ENCODE data around the gene FBXO45. TPM values are rescaled to one million over a fixed set of nuclear protein-coding genes. Genes with fewer than 3 reads are reported as not detected.

Gene FBXO45
- total RNA-seq, 1 donor from 2014 or later, result 0.64 TPM

DNA sequence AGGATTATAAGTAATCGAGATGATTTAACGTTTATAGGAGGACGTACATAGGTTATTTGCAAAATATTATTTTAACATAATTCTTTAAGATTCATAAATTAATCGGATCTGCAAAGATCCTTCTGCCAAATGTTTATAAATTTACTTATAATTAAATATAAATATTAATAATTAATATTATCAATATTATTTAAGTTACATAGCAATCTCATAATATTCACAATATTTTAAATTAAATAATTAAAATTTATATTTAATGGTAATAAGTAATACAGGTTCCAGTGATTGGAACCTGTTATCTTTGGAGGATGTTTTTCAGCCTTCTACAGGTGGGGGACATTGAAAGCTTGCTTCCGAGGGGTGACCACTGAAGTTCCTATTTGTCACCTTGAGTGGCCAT lies 16.2 kb upstream of the FBXO45 start:
- H3K4me1 ChIP-seq, result no peaks in the 10 kb centered on the region
- no peaks in the 10 kb centered on the region for H3K9me3 ChIP-seq
- H3K4me3 ChIP-seq, result no peak overlapping the region
- TF ChIP-seq, protein P1, sequence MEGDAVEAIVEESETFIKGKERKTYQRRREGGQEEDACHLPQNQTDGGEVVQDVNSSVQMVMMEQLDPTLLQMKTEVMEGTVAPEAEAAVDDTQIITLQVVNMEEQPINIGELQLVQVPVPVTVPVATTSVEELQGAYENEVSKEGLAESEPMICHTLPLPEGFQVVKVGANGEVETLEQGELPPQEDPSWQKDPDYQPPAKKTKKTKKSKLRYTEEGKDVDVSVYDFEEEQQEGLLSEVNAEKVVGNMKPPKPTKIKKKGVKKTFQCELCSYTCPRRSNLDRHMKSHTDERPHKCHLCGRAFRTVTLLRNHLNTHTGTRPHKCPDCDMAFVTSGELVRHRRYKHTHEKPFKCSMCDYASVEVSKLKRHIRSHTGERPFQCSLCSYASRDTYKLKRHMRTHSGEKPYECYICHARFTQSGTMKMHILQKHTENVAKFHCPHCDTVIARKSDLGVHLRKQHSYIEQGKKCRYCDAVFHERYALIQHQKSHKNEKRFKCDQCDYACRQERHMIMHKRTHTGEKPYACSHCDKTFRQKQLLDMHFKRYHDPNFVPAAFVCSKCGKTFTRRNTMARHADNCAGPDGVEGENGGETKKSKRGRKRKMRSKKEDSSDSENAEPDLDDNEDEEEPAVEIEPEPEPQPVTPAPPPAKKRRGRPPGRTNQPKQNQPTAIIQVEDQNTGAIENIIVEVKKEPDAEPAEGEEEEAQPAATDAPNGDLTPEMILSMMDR (IDR thresholded peaks at IDR 0.05), result no peak
- no peaks in the 10 kb centered on the region for H3K27me3 ChIP-seq
- no peak for DNase-seq (ENCODE audit: low spot score in 2 of 2)
- no peaks in the 10 kb centered on the region for H3K36me3 ChIP-seq
- H3K27ac ChIP-seq, result no peak overlapping the region
- intact Hi-C loops (cut with DNase I), result no loop called here

DNA sequence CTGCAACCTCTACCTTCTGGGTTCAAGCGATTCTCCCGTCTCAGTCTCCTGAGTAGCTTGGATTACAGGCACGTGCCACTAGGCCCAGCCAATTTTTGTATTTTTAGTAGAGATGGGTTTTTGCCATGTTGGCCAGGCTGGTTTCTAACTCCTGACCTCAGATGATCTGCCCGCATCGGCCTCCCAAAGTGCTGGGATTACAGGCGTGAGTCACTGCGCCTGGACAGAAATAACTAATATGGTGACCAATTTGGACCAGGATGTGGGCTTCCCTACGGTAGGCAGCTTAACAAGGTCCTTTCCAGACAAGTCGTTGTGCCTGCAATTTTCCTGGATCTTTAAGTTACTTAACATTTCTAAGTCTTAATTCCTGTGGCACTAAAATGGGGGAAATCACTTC lies 14.9 kb upstream of the FBXO45 start:
- Histone ChIP-seq H3K4me3 (no peak overlapping the region), H3K27ac (no peak overlapping the region), H3K9me3 (no peaks in the 10 kb centered on the region), H3K27me3 (no peaks in the 10 kb centered on the region), H3K4me1 (no peaks in the 10 kb centered on the region), H3K36me3 (no peaks in the 10 kb centered on the region)
- DNase-seq (ENCODE audit: low spot score in 2 of 2), result no peak
- TF ChIP-seq, protein P1 (IDR thresholded peaks at IDR 0.05), result no peak
- intact Hi-C loops (cut with DNase I), result no loop called here

DNA sequence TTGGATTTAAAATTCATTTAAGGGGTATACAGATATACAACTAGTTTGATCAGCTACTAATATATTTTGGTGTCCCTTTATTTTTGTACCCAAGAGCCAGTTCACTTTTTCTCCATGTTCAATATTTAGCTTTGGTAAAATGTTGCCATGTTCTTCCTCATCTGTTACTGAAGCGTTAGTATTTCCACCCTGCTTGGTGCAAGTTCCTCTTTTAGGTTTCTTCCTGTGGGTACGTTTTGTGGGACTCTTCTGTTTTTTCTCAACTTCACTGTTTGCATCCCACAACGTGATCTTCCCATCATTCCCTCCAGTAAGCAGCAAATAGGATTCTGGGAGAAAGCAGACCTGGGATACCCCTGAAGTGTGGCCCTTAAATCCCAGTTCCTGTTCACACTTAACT lies 14.3 kb upstream of the FBXO45 start:
- intact Hi-C loops (cut with DNase I), result no loop called here
- Histone ChIP-seq H3K36me3 (no peaks in the 10 kb centered on the region), H3K9me3 (no peaks in the 10 kb centered on the region), H3K27ac (no peak overlapping the region), H3K4me1 (no peaks in the 10 kb centered on the region), H3K27me3 (no peaks in the 10 kb centered on the region), H3K4me3 (no peak overlapping the region)
- no peak for DNase-seq (ENCODE audit: low spot score in 2 of 2)
- TF ChIP-seq, protein P1 (IDR thresholded peaks at IDR 0.05), result no peak

DNA sequence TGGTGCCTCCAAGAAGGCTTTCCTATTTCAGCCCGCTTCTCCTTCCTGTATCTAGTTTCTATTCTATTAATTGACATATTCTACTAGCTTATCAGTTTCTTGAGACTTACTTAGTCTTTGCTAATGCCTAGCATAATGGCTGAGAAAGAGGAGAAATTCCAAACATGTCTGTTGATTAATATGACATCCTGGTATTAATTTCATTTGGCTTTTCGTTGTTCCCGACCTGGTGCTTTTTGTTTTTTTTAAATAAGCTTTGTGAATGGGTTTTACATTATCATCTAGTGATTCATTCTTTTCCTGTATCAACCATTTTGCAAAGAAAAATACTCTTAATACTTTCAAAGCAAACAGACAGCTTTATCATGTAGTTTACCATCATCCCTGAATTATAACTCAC lies 13.2 kb upstream of the FBXO45 start:
- peaks cover 0 to 3% of the 10 kb centered on the region in 2 donors for H3K36me3 ChIP-seq
- intact Hi-C loops (cut with DNase I), result no loop called here
- no peak for DNase-seq (ENCODE audit: low spot score in 2 of 2)

DNA sequence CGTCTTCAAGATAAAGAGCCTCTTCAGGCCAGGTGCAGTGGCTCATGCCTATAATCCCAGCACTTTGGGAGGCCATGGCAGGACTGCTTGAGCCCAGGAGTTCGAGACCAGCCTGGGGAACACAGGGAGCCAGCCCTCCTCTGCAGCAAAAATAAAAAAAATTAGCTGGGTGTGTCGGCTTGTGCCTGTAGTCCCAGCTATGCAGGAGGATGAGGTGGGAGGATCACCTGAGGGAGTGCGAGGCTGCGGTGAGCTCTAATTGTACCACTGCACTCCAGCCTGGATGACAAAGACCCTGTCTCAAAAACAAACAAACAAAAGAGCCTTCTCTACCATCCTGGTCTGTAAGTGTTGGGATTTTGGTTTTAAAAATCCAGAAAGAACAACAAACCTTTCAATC lies 11.2 kb upstream of the FBXO45 start:
- H3K9me3 ChIP-seq, result no peaks in the 10 kb centered on the region
- no peaks in the 10 kb centered on the region for H3K27me3 ChIP-seq
- DNase-seq (ENCODE audit: low spot score in 2 of 2), result no peak
- no peak overlapping the region for H3K4me3 ChIP-seq
- no peak overlapping the region for H3K27ac ChIP-seq
- peaks cover 8 to 11% of the 10 kb centered on the region in 2 donors for H3K36me3 ChIP-seq
- no peaks in the 10 kb centered on the region for H3K4me1 ChIP-seq
- intact Hi-C loops (cut with DNase I), result no loop called here
- TF ChIP-seq, protein P1 (IDR thresholded peaks at IDR 0.05), result no peak

More for the DNA sequence above, 13.2 kb upstream of the FBXO45 start:
- Histone ChIP-seq H3K27me3 (no peaks in the 10 kb centered on the region), H3K27ac (no peak overlapping the region), H3K4me1 (no peaks in the 10 kb centered on the region), H3K9me3 (no peaks in the 10 kb centered on the region), H3K4me3 (no peak overlapping the region)
- TF ChIP-seq, protein P1 (IDR thresholded peaks at IDR 0.05), result no peak

DNA sequence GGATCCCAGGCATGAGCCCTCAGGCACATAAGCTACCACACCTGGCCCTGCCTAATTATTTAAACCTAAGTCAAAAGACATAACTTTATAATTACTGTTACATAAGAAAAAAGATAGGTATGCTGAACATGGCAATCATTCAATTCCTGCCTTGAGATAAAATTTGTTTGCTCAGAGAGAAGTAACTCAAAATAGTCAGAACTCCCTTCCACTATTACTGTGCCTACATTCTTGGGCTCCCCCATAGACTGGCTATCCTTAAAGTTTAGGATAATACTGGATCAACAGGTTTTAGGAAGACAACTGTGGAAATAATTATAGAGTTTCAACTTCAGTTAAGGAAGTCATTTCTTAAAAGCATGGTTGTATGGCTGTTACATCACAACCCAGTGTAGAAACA lies 10.0 kb upstream of the FBXO45 start:
- H3K27ac ChIP-seq, result no peak overlapping the region
- H3K27me3 ChIP-seq, result no peaks in the 10 kb centered on the region
- no peak overlapping the region for H3K4me3 ChIP-seq
- DNase-seq (ENCODE audit: low spot score in 2 of 2), result no peak
- peaks cover 8 to 11% of the 10 kb centered on the region in 2 donors for H3K36me3 ChIP-seq
- no peaks in the 10 kb centered on the region for H3K9me3 ChIP-seq
- intact Hi-C loops (cut with DNase I), result no loop called here
- TF ChIP-seq, protein P1 (IDR thresholded peaks at IDR 0.05), result no peak
- H3K4me1 ChIP-seq, result no peaks in the 10 kb centered on the region

Measured in ascending aorta (tissue), 2 donors.